ENCODE results near the gene ENO2. TPM values are rescaled to one million over a fixed set of nuclear protein-coding genes. Genes with fewer than 3 reads are reported as not detected.

Gene ENO2
- total and polyA plus RNA-seq, 2 experiments from 2014 or later: 43.5 to 53.5 TPM

DNA sequence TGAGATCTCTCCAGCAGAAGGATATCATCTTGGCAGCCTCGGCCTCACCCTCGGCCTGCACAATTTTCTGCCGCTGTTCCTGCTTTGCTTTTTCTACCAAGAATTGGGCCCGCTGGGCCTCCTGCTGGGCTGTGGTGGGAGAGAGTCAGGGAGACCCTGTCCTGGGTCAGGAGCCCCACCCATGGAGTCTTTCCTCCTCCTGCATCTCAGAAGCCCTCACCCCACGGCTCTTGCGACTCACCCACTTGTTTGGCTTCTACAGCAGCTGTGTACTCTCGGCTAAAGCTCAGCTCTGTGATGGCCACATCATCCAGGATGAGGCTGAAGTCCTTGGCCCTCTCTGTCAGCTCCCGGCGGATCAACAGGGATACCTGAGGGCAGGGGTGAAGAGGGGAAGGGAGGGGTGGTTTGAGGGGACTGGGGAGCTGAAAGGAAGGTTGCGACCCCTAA lies 53.3 kb downstream of the ENO2 start:
- H3K9me3 Mint-ChIP-seq: peaks cover 2% of the 10 kb centered on the region; the same call in 1 of the 3 replicates
- H3K27ac Mint-ChIP-seq: no peak overlapping the region
- H3K4me1 ChIP-seq (ENCODE audit: insufficient read depth): peaks cover 36% of the 10 kb centered on the region
- no peak overlapping the region for H3K4me2 ChIP-seq
- H3K36me3 ChIP-seq (ENCODE audit: insufficient read depth): peaks cover 31% of the 10 kb centered on the region
- peaks cover 73% of the 10 kb centered on the region for H3K36me3 Mint-ChIP-seq (ENCODE audit: low read depth)
- no peak for ATAC-seq
- H3K79me2 ChIP-seq (replicated peaks; ENCODE audit: insufficient read depth): peaks cover 67% of the 10 kb centered on the region
- no peak overlapping the region for H3K4me3 ChIP-seq
- H3K9me2 ChIP-seq (ENCODE audit: insufficient read depth): no peaks in the 10 kb centered on the region
- H3K27ac ChIP-seq (ENCODE audit: low read depth): 0 out of 2 replicates have a peak overlapping the region, but pooled peaks have one; percentile 50
- H3K4me1 Mint-ChIP-seq: peaks cover 48% of the 10 kb centered on the region
- TF ChIP-seq JUNB (IDR thresholded peaks at IDR 0.05; ENCODE audit: unreplicated experiment): no peak
- no peak for TF ChIP-seq EZH2phosphoT487 (IDR thresholded peaks at IDR 0.05; ENCODE audit: unreplicated experiment)
- H3K27me3 ChIP-seq (ENCODE audit: insufficient read depth): no peaks in the 10 kb centered on the region
- H3F3A ChIP-seq (replicated peaks; ENCODE audit: low read depth): peaks cover 55% of the 10 kb centered on the region
- H3K27me3 Mint-ChIP-seq (ENCODE audit: insufficient read depth, low read depth, poor library complexity): peaks cover 21% of the 10 kb centered on the region
- H3K4me3 Mint-ChIP-seq: no peak overlapping the region; the same call in 2 of the 3 replicates
- H4K20me1 ChIP-seq (replicated peaks; ENCODE audit: insufficient read depth): peaks cover 7% of the 10 kb centered on the region; the same call in 1 of the 2 replicates
- H2AFZ ChIP-seq: no peak overlapping the region
- DNase-seq (ENCODE audit: low spot score): no peak

DNA sequence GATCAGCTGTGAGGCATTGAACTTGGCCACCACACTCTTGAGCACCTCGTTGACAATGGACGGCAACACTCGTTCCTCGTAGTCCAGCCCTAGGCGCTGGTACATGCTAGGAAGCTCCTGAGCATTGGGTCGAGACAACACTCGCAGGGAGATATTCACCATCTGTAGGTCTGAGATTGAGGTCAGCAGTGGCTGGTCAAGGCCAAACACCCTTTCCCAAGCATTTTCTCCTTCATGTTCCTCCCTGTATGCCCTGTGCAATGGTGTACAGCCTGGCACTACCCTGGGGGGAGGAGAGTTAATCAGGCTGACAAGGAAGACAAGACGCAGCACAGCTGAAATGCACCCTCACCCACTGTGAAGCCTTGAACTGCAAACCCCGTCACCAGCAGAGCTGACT lies 54.0 kb downstream of the ENO2 start:
- Histone ChIP-seq H3K4me1 (ENCODE audit: insufficient read depth) (peaks cover 34% of the 10 kb centered on the region), H3K4me2 (no peak overlapping the region), H3K9me2 (ENCODE audit: insufficient read depth) (no peaks in the 10 kb centered on the region), H3F3A (replicated peaks; ENCODE audit: low read depth) (peaks cover 55% of the 10 kb centered on the region), H4K20me1 (replicated peaks; ENCODE audit: insufficient read depth) (peaks cover 10% of the 10 kb centered on the region; the same call in 1 of the 2 replicates), H3K79me2 (replicated peaks; ENCODE audit: insufficient read depth) (peaks cover 68% of the 10 kb centered on the region), H3K27ac (ENCODE audit: low read depth) (peak overlapping the region; percentile 92; the same call in 1 of the 2 replicates), H2AFZ (no peak overlapping the region), H3K36me3 (ENCODE audit: insufficient read depth) (peaks cover 31% of the 10 kb centered on the region), H3K4me3 (peak overlapping the region; percentile 73; the same call in 1 of the 2 replicates), H3K27me3 (ENCODE audit: insufficient read depth) (no peaks in the 10 kb centered on the region)
- peak overlapping the region; percentile 100 for H3K4me3 Mint-ChIP-seq
- no peak for ATAC-seq
- peaks cover 2% of the 10 kb centered on the region; the same call in 1 of the 3 replicates for H3K9me3 Mint-ChIP-seq
- DNase-seq (ENCODE audit: low spot score): no peak
- H3K4me1 Mint-ChIP-seq: peaks cover 47% of the 10 kb centered on the region
- H3K27ac Mint-ChIP-seq: peak overlapping the region; percentile 99
- H3K27me3 Mint-ChIP-seq (ENCODE audit: insufficient read depth, low read depth, poor library complexity): peaks cover 21% of the 10 kb centered on the region
- peaks cover 79% of the 10 kb centered on the region for H3K36me3 Mint-ChIP-seq (ENCODE audit: low read depth)
- TF ChIP-seq NANOG (IDR thresholded peaks at IDR 0.05; ENCODE audit: borderline replicate concordance) (no peak), REST (IDR thresholded peaks at IDR 0.05; ENCODE audit: unreplicated experiment) (no peak), ZNF331 (CRISPR knock-in tag; IDR thresholded peaks at IDR 0.05; ENCODE audit: low read depth) (no peak), POLR2AphosphoS5 (IDR thresholded peaks at IDR 0.05; ENCODE audit: low read depth) (no peak), CREB1 (CRISPR knock-in tag; IDR thresholded peaks at IDR 0.05; ENCODE audit: low read depth) (no peak), ETS1 (IDR thresholded peaks at IDR 0.05) (no peak), JUNB (IDR thresholded peaks at IDR 0.05; ENCODE audit: unreplicated experiment) (no peak)
- TF ChIP-seq, protein P1, sequence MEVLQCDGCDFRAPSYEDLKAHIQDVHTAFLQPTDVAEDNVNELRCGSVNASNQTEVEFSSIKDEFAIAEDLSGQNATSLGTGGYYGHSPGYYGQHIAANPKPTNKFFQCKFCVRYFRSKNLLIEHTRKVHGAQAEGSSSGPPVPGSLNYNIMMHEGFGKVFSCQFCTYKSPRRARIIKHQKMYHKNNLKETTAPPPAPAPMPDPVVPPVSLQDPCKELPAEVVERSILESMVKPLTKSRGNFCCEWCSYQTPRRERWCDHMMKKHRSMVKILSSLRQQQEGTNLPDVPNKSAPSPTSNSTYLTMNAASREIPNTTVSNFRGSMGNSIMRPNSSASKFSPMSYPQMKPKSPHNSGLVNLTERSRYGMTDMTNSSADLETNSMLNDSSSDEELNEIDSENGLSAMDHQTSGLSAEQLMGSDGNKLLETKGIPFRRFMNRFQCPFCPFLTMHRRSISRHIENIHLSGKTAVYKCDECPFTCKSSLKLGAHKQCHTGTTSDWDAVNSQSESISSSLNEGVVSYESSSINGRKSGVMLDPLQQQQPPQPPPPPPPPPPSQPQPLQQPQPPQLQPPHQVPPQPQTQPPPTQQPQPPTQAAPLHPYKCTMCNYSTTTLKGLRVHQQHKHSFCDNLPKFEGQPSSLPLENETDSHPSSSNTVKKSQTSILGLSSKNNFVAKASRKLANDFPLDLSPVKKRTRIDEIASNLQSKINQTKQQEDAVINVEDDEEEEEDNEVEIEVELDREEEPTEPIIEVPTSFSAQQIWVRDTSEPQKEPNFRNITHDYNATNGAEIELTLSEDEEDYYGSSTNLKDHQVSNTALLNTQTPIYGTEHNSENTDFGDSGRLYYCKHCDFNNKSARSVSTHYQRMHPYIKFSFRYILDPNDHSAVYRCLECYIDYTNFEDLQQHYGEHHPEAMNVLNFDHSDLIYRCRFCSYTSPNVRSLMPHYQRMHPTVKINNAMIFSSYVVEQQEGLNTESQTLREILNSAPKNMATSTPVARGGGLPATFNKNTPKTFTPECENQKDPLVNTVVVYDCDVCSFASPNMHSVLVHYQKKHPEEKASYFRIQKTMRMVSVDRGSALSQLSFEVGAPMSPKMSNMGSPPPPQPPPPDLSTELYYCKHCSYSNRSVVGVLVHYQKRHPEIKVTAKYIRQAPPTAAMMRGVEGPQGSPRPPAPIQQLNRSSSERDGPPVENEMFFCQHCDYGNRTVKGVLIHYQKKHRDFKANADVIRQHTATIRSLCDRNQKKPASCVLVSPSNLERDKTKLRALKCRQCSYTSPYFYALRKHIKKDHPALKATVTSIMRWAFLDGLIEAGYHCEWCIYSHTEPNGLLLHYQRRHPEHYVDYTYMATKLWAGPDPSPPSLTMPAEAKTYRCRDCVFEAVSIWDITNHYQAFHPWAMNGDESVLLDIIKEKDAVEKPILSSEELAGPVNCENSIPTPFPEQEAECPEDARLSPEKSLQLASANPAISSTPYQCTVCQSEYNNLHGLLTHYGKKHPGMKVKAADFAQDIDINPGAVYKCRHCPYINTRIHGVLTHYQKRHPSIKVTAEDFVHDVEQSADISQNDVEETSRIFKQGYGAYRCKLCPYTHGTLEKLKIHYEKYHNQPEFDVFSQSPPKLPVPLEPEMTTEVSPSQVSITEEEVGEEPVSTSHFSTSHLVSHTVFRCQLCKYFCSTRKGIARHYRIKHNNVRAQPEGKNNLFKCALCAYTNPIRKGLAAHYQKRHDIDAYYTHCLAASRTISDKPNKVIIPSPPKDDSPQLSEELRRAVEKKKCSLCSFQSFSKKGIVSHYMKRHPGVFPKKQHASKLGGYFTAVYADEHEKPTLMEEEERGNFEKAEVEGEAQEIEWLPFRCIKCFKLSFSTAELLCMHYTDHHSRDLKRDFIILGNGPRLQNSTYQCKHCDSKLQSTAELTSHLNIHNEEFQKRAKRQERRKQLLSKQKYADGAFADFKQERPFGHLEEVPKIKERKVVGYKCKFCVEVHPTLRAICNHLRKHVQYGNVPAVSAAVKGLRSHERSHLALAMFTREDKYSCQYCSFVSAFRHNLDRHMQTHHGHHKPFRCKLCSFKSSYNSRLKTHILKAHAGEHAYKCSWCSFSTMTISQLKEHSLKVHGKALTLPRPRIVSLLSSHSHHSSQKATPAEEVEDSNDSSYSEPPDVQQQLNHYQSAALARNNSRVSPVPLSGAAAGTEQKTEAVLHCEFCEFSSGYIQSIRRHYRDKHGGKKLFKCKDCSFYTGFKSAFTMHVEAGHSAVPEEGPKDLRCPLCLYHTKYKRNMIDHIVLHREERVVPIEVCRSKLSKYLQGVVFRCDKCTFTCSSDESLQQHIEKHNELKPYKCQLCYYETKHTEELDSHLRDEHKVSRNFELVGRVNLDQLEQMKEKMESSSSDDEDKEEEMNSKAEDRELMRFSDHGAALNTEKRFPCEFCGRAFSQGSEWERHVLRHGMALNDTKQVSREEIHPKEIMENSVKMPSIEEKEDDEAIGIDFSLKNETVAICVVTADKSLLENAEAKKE (CRISPR knock-in tag; IDR thresholded peaks at IDR 0.05): no peak

Measured in GM23338 (cell line).